GM21360 (cell line): Measurements from ENCODE around the gene CHRNG.
A peak's percentile ranks its signal among the peaks of the same experiment; 100 is the strongest.

Source experiments
- ATAC-seq: cut with Tn5 transposase; IDR thresholded peaks from one replicate; pipeline ENCODE4 v1.9.1; 2021; ENCODE audit warnings: mild to moderate bottlenecking, moderate library complexity; ENCODE audit not compliant: unreplicated experiment

The CHRNG gene

DNA sequence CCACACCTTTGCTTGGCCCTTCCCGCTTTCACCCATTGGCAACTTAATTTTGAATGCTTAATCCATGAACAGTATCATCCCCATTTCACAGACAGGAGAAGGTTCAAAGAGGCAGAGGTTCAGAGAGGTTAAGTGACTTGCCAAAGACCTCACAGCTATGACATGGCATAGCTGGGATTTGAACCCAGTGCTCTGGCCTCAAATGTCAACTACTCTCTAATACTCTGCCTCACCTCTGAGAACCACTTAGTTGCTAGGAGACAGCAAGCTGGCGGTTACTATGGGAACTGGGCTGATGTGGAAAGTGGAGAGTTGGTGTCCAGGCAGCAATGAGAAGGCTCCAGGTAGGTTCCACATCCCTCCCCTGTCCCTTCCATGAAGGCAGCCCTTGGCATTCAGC is 35.1 kb upstream of the CHRNG start:
- ATAC-seq = no peak

GRCh38 chr2:232505856-232506255 is 33.6 kb upstream of the CHRNG start:
- no peak for ATAC-seq

- ATAC-seq = no peak
These were observed 32.8 kb upstream of the CHRNG start for GRCh38 chr2:232506709-232507108.

DNA sequence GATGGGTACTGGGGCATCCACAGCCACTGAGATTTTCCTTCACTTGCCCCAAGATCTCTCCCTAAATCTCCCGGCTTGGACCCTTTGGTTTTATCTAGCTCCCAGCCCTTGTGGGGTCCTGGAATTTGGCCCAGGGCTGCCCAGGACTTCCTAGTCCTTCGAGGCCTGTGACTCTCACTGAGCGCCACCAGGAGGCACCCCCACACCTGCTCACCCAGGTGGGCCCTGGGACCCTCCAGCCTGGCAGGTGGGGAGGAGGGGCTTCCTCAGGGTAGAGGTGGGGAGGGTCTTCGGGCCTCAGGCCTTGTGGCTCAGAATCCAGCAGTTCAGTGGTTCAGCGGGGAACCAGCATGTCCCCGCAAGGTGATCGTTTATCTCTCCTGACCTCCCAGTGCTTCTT is 31.2 kb upstream of the CHRNG start:
- no peak for ATAC-seq

- ATAC-seq = no peak
These were observed 28.1 kb upstream of the CHRNG start for GRCh38 chr2:232511336-232511890.

- no peak for ATAC-seq
These were observed 26.9 kb upstream of the CHRNG start for GRCh38 chr2:232512602-232513001.

DNA sequence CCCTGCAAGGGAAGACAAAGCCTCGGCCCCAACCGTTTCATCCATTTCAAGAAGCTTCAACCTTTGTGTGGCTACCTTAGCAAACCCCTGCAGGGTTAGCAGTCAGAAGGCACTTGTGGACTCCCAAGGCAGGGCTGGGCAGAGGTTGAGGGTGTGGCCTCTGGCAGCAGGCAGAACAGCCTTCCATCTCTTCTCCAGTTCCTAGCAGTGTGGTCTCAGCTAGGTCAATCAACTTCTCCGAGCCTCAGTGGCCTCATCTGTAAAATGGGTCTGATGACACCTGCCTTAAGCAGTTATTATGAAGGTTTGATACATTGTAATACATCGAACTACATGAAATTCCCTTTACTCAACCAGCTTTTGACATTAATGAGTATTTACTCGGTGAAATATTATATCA is 26.1 kb upstream of the CHRNG start:
- ATAC-seq = no peak

DNA sequence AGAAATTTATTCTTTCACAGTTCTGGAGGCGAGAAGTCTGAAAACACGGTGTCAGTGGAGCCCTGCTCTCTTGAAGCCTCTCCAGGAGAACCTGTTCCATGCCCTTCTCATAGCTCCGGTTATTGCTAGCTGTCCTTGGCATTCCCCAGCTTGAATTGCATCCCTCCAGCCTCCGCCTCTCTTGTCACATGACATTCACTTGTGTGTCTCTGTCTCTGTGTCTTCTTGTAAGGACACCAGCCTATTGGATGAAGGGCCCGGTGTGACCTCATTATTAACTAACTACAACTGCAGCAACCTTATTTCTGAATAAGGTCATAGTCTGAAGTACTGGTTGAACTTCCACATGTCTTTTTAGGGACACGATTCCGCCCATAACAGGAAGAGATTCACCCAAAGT is 23.9 kb upstream of the CHRNG start:
- ATAC-seq = no peak

DNA sequence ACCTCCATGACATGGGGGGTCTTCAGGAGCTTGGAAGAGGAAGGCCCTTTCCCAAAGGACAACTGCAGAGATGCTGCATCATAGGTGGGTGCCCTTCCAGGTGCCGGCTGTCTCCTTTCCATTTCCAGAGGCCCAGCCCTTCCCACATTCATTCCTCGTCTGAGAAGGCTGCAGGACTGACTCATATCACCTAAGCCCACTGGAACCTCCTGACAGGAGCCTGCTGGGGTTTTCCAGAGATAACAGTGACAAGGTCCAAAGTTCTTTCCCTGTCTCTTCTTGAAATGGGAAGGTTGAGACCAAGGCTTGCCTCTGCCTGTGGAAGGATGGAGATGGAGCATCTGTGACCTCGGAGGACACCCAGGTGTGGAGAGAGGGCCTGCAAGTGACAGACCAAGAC is 22.9 kb upstream of the CHRNG start:
- no peak for ATAC-seq

- ATAC-seq = no peak
These were observed 20.6 kb upstream of the CHRNG start for GRCh38 chr2:232518844-232519243.

DNA sequence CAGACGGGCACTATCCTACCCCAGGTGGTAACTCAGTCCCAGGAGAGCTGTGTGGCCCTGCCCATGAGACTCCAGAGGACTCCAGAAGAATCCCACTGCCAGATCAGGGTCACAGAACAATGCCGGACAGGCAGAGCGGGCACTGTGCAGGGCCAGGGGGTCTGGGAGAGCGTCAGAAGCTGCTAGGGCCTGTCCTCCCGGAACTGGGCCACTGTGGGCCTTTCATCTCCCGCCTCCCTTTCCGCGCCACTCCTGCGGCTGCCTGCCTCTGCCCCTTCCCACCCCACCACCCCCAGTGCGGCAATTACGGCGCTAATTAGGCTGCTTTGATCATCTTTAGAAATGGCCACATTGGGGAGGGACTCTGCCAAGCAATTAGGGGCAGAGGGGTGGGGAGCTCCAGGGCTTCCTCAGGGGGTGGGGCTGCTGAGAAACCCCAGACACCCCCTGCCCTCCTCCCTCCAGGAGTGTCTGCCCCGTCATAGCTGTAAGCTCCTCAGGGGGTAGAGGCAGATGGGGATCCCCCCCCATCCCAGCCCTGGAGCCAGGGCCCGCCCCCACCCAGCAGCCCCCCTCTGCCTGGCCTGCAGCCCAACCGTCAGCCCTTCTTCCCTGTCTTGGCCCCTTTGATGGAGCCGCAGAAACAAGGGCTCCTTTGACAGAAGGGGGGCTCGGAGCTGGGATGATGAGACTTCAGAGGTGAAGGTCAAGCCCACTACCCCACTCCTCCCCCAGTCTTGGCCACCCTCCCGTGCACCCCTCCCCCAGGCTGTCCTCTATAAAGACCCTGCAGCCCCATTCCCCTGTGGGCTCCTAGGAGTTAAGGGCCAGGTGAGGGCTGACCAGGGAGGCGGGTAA is 19.7 kb upstream of the CHRNG start, which contains the start of gene PRSS56:
PRSS56 (plus strand) TSS at position 808 of the 858 bp plus-strand sequence. CDS start 211 bp downstream, outside the sequence.
- ATAC-seq = no peak

DNA sequence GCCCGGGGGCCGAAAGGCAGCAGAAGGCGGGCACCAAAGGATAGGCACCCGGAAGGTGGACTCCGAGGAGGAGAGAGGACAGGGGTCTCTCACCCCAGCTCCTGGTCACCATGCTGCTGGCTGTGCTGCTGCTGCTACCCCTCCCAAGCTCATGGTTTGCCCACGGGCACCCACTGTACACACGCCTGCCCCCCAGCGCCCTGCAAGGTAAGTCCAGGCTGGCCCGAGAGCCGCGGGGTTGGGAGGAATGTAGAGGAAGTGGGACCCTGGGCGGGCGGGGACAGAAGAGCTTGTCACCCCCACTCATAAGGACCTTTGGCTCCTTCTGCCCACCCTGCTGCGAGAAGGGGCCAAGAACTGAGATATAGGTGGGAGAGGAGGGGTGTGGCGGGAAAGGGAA is 19.0 kb upstream of the CHRNG start:
- ATAC-seq = no peak

DNA sequence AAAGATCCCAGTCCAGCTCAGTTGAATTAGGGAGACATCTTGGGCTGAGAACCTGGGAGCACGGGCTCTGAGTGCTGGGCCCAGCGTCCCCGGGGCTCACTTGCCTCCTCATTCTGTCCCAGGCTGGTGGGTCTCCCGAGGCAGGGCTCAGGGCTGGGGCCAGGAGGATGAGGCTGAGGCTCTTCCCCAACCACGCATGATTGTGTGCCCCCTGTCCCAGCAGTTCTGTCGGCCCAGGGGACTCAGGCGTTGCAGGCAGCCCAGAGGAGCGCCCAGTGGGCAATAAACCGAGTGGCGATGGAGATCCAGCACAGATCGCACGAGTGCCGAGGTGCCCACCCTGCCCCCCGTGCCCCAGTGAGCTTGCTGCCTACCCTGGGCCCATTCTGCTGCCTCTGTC is 18.4 kb upstream of the CHRNG start:
- ATAC-seq = no peak

- ATAC-seq = peak; percentile 60
These were observed 17.4 kb upstream of the CHRNG start for GRCh38 chr2:232521959-232522622.

DNA sequence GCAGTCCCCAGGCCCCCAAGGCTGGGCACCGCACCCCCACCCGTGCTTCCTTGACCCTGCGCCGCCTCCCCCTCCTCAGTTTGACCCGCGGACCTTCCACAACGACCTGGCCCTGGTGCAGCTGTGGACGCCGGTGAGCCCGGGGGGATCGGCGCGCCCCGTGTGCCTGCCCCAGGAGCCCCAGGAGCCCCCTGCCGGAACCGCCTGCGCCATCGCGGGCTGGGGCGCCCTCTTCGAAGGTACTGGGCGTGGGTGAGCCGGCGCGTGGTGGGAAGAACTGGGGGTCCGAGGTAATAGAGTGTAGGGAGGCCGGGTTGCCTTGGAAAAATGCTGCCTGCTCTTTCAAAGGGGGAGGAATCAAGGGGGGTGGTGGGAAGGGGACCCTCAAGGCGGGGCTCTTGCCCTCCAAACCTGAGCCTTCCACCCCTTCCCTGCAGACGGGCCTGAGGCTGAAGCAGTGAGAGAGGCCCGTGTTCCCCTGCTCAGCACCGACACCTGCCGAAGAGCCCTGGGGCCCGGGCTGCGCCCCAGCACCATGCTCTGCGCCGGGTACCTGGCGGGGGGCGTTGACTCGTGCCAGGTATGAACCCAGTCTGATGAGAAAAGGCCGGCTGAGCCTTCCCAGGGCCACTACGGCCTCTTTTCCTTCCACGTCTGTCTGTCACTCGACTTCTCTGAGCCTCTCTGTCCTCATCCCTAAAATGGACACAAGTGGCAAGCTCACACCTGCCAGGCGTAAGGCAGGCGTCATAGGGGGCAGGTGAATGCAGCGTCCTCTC is 16.7 kb upstream of the CHRNG start:
- ATAC-seq = no peak

DNA sequence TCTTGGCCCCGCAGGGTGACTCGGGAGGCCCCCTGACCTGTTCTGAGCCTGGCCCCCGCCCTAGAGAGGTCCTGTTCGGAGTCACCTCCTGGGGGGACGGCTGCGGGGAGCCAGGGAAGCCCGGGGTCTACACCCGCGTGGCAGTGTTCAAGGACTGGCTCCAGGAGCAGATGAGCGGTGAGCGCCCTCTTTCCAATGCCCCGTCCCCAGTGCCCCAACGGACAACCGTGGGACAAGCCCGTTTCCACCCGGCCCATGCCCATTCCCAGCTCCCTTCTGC is 16.1 kb upstream of the CHRNG start:
- ATAC-seq = no peak

DNA sequence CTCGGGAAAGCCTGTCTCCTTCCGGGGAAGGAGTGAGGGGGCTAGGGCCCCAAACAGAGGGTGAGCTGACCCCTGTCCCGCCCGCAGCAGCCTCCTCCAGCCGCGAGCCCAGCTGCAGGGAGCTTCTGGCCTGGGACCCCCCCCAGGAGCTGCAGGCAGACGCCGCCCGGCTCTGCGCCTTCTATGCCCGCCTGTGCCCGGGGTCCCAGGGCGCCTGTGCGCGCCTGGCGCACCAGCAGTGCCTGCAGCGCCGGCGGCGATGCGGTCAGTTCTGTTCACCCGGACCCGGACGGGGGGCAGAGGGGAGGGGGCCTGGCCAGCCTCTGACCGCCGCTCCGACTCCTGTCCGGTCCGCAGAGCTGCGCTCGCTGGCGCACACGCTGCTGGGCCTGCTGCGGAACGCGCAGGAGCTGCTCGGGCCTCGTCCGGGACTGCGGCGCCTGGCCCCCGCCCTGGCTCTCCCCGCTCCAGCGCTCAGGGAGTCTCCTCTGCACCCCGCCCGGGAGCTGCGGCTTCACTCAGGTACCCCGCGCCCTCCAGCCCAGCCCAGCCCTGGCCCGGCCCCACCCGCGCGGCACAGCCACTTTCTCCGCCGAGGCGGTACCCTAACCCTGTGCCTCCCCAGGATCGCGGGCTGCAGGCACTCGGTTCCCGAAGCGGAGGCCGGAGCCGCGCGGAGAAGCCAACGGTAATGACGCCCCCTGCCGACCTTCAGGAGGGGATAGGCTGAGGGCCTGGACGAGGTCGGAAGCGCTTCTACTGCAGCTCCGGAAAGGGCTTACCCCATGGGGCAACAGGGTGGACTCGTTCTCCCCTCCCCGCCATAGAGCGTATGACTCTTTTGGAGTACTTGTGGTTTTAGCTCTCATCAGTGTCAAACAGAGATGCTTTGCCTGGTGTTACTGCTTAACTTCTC is 15.6 kb upstream of the CHRNG start:
- ATAC-seq = no peak

- ATAC-seq = no peak
These were observed 14.7 kb upstream of the CHRNG start for GRCh38 chr2:232524771-232525170.

DNA sequence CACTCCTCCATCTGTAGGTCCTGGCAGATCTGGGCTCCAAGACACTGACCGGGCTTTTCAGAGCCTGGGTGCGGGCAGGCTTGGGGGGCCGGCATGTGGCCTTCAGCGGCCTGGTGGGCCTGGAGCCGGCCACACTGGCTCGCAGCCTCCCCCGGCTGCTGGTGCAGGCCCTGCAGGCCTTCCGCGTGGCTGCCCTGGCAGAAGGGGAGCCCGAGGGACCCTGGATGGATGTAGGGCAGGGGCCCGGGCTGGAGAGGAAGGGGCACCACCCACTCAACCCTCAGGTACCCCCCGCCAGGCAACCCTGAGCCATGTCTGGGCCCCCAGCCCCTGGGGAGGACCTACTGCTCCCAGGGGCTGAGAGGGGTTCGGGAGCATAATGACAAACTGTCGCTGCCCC is 14.3 kb upstream of the CHRNG start:
- no peak for ATAC-seq

- ATAC-seq = no peak
These were observed 13.6 kb upstream of the CHRNG start, which contains the start of gene CHRND for GRCh38 chr2:232525791-232526371. TSS of gene CHRND (plus strand) at chr2:232526160. CDS start at chr2:232526216, 56 bp downstream.
